Stimulated activated CD8-positive, alpha-beta memory T cell treated with anti-CD3 and anti-CD28 coated beads, Interleukin-15, amount 100 ng/mL, for 4 hours (primary cell): ENCODE data around the gene TMEM128.
"Not testable (repeated sequence)": the region's sequence is repeated elsewhere in the genome, so short reads cannot be mapped to it uniquely, and the experiment has no call there.

Experiments
- DNase-seq, 2 donors: peaks; one replicate each; pipeline ENCODE4 v3.0.0-alpha.2; 2020; ENCODE audit warnings: low read depth in 2 of 2

Gene TMEM128, protein sequence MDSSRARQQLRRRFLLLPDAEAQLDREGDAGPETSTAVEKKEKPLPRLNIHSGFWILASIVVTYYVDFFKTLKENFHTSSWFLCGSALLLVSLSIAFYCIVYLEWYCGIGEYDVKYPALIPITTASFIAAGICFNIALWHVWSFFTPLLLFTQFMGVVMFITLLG

DNA sequence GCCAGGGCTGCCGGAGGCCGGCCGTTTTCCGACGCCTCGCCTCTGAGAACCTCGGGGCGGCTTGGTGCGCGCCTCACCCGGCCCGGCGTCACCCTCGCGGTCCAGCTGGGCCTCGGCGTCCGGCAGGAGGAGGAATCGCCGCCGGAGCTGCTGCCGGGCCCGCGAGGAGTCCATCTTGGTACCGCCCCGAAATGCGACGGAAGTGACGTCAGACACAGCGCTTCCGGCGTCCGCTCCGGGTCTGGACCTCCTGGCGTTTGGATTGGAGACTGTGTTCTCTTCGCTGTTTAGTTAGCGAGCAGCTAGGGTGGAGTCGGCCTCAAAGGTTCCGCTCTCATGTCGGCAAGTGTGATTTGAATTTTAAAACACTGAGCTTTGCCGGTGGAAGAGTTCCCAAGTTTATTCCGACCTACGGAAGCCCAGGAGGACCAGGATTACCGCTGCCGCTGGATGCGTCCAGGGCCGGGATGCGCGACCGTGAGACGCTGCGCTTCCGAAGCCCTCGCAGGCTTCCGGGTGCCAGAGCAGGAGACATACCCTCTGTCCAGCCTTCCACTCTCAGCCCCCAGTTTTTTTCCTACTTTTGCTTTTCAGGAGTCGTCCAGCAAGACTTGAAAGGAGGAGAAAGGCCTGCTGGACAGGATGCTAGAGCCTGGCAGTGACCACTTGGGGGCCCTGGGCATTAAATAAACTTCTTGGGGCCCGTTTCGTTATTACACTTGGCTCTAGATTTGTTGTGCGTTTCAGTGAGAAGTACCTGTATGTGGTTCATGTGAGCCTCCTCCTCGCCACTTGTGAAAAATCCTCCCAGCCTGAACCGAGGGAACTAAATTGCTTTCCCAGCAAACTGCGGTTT lies at the start of gene TMEM128:
TMEM128 (minus strand) TSS at position 195 of the 856 bp plus-strand sequence; CDS start at position 174, 21 bp downstream.
- peak; percentile 79 to 82 for DNase-seq

DNA sequence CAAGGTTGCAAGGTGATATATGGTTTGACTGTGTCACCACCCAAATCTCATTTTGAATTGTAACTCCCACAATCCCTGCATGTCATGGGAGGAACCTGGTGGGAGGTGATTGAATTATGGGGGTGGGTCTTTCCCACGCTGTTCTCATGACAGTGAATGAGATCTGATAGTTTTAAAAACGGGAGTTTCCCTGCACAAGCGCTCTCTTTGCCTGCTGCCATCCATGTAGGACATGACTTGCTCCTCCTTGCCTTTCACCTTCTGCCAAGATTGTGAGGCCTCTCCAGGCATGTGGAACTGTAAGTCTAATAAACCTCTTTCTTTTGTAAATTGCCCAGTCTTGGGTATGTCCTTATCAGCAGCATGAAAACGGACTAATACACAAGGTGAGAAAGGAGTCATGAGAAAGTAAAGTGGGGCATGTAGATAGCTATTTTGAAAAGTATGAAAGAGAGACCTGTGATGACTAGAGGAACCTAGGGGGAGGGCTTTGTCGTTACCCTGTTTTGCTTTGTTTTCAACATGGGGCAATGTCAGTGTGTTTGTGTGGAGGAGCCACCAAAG lies 48.3 kb upstream of the TMEM128 start:
- no peak for DNase-seq

DNA sequence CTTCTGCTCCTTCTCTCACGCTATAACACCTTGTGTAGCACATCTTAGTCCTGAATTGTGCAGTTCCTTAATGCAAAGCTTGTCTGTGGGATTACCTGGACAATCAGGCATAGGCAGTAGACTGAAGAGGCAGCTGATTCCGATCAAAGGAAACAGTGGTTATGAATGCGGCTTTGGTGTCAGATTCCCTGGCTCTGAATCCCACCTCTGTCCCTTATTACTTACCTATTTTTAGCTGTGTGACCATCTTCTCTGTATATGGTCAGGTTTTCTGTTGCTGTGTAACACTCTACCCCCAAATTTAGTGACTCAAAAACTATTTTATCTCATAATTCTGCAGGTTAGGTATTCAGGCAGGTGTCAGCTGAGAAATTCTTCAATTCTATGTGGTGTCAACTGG lies 45.3 kb upstream of the TMEM128 start:
- DNase-seq, result no peak

DNA sequence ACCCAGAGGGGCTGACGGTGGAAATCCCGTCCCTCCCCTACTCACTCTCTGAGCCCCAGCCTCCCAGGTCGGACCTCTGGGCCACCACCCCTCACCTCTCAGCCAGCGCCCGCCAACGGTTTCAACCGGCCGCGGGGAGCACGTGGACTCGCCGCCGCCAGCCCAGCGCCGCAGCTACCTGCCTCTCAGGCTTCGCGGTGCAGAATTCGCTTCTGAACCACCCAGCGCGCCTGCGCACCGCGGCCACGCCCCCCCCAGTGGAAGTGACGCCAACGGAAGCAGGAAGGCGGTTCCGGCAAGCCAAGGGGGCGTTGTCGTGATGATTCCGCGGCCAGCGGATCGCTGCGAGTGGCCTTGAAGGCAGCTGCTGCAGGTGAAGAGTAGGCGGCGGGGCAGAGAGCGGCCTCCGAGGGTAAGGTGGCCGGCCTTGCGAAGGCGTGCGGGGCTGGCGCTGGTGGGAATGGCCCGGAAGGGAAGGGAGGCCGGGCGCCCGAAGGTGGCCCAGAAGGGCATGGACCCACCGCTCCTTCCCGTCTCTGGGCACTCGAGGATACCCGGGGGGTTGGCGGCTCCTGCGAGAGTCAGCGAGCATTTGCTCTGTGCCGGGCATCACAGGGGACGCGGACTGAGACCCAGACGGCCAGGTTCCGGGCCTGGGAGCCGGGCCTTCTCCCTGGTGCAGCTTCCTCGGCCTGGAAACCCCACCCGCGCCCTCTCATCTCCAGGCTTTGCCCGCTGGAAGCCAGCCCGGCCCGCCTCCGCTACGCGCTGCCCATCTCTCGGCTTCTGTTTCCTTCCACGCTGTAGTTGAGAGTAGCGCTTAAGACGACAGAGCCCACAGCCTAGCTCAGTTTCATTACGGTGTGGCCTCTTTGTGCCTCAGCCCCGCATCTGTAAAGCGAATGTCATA lies 42.2 kb upstream of the TMEM128 start, which contains the start of the genes LYAR and ZBTB49:
LYAR (minus strand) TSS at position 214 of the 910 bp plus-strand sequence. CDS start 6,412 bp downstream, outside the sequence.
ZBTB49 (plus strand) TSS at position 311 of the 910 bp plus-strand sequence. CDS start 9,695 bp downstream, outside the sequence.
- DNase-seq, result peak; percentile 91 to 93

DNA sequence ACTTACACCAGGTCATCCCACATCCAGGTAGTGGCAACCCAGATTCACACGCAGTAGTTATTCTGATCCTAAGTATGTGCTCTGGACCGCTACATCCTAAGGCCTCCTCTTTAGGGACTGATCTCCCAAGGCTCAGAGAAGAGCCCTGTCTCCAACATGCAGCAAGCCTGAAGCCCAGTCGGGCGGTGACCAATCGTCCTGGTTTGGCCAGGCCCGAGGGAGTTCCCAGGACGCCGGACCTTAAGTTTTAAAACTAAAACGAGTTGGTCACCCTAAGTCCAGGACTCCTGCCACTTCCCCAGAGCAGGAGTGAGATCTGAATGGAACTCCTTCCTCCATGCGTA lies 41.5 kb upstream of the TMEM128 start:
- no peak for DNase-seq

DNA sequence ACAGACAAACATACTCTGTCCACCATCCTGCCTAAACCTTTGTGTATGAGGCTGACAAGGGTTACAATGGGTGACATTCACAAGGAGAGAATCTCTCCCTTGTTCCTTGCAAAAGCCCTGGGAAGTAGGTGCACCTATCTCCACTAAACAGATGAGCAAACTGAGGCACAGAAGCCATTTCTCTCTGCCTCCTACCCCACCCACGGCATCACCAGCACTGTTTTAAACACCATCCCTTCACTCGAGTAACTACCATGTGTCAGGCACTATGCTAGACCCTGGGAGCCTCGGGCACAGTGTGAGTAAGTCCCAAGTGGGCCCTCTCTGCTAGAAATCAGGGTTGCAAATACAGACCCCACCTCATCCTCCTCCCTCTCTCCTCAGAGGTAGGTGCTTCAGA lies 41.0 kb upstream of the TMEM128 start:
- DNase-seq, result no peak

DNA sequence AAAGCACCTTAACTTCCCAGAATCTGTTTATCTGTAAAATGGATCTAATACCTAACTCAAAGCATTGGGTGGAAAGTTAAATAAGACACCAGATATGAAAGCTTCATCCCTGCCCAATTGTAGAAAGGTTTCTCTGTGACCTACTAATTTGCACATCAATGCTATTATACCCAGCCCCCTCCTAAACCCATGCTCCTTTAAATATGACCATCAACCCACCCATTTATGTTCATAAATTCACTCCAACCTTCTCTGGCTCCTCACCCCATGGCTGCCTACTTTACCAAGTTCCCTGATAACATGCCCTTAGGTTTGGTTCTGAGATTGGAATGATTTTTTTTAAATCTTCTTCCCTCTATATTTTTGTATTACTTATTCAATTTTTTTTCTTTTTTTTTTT lies 40.1 kb upstream of the TMEM128 start:
- DNase-seq, result no peak

DNA sequence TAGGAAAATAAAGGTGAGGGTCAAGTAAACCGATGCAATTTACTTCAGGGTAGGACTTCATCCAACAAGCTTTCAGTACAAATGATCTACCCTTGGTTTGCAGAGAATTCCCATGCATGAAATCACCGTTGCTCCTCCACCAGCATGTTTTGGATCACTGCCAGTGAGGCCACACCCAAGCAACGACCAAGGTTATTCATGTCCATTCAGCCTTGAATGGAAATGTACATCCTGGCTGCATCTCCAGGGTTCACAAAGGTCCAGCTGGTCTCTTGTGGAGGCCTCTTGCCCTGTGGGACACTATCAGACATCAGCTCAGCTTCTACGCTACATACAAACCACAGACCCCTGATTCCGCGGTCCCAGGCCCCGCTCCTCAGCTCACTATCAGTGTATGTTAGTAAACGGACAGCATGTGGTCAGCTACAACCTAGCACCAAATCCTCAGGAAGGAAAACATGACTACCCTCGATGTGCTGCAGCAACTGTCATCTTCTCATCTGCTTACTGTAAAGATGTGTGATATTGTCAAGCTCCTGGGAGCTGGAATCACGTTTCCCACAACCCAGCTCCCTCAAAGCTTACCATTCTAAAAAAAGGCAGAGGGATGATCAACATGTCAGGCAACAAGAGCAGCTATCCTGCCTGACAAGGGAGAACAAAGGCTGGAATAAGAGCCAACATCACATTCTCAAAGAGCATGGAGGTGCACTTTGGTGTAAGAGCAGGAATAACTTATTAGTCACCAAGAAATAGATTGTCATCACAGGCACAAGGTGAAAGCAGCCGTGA lies 37.0 kb upstream of the TMEM128 start:
- no peak for DNase-seq

DNA sequence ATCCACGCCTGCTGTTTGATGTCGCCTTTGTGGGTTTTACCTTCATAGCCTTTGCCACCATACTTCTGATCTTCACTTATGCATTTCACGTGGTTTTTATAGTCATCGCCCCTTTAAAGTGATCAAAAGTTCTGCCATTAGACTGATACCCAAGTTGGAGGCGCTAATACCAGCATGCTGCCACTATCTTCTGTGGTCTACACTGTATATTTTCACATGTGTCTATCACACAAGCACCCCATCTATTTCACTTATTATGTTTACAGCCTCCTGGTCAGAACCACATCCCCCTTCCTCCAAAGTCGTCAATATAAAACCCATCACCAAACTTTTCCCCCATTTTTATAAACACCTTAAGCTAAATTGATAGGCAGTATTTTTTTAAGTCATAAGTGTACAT lies 33.8 kb upstream of the TMEM128 start:
- DNase-seq, result no peak

DNA sequence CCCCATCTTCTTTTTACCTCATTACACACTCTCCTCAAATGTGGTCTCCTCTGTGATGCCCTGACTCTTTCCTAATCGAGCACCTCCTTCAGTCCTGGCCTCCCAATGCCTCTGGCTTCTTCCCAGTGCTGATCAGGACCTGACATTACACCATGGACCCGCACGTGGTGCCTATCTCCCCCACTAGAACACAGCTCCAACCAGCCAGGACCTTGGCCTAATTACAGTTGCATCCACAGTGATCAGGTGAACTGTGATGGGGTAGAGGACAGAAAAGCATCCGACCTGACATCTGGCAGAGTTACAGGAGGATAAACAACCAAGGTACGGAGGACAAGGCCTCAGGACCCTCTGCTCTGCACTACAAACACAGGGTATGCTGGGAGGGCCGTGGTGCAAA lies 29.5 kb upstream of the TMEM128 start:
- DNase-seq, result no peak

DNA sequence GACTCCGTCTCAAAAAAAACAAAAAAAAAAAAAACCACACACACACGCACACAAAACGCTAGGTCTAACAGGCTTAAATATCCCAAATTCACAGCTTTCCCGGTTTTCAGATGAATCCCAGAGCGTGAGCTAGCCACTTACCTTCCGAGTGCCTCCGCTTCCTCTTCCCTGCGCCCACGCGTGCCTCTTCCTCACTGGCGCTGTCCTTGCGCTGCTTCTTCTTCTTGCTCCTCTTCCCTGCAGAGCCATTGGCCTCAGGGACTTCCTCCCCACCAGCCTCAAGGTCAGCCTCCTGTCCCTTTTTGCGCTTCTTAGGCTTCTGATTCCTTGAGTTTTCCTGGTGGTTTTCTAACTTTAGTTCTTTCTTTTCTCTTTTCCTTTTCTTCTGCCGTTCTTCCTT lies 26.2 kb upstream of the TMEM128 start:
- no peak for DNase-seq

DNA sequence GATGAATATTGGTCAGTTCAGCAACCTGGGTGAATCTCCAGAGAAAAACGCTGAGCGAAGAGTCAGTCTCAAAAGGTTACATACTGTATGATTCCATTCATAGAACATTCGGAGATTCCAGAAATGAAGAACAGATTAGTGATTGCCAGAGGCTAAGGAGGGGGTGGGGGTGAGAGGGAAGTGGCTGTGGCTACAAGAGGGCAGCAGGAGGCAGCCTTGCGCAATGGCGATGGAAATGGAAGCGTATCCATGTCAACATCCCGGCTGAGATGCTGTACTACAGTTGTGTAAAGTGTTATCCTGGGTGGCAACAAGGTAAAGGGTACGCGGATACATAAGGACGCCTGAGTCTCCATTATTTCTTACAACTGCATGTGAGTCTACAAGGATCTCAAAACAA lies 23.9 kb upstream of the TMEM128 start:
- no peak for DNase-seq

DNA sequence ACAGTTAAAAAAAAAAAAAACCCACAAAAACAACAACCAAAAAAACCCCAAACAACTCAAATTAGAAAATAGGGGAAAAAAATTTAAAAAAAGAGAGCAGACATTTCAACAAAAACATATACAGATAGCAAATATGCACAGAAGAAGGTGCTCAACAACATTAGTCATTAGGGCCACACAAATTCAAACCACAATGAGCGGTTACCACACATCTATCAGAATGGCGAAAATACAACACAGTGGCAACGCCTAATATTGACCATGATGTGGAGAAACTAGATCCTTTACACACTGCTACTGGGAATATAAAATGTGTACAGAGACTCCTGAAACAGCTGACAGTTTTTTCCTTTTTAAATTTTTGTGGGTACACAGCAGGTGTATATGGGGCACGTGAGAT lies 22.5 kb upstream of the TMEM128 start:
- no peak for DNase-seq

DNA sequence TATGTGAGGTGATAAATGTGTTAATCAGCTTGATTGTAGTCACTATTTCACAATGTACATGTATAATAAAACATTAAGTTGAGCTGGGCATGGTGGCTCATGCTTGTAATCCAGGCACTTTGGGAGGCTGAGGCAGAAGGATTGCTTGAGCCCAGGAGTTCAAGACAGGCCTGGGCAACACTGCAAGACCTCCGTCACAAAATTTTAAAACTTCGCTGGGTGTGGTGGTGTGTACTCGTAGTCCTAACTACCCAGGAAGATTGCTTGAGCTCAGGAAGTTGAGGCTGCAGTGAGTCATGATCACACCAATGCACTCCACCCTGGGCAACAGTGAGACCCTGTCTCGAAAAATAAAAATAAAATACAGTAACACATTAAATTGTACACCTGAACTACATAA lies 21.8 kb upstream of the TMEM128 start:
- DNase-seq, result no peak

DNA sequence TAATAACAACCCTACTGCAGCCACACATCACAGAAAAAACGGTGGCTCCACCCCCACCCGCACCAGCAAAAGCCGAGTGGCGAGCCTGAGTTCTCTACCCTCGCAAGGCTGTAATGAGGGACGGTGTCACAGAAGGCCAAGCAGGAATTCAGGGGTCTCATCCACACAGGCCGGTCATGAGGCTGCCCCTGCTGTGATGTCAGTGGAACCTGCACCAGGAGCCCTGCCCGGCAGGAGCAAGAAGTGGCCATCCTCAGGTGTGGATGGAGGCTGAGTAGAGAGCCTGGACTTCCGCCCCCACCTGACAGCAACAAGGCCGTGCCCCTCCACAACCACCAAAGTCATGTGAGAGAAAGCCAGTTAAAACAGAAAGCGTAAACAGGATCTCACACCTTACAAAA lies 21.3 kb upstream of the TMEM128 start:
- DNase-seq, result no peak

DNA sequence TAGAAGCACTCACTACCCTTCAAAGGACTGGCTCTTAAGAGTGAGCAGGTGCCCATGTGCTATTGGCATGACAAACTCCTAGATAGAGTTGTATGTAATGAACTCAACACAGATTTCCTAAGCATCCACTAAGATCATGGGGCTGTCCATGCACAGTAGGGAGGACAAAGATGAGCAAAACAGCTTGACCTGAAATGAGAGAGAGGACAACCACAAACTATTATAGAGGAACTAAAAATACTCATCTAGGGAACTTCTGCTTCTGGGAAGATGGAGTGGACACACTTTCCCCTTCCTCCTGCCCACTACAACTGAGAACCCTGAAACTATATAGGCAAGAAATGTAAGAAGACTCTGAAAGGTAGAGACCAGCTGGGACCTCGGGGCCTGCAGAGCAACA lies 20.8 kb upstream of the TMEM128 start:
- DNase-seq, result no peak

DNA sequence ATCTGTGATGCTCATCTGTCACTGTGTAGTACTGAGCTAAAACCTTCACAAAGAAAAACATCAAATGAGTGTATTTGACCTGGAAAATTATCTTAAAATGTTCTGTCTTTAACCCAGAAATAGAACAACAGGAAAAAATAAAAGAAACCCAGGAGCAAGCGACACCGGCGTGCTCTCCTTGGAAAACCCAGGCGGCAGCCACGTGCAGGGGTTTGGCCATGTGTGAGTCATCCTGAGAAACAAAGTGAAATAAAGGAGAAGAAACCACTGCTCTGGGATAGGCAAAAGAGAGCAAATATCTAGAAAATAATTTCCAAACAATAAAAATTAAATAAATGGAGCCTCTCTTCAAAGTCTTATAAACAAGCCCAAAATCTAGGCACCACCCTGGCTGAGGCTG lies 20.0 kb upstream of the TMEM128 start:
- DNase-seq, result no peak

DNA sequence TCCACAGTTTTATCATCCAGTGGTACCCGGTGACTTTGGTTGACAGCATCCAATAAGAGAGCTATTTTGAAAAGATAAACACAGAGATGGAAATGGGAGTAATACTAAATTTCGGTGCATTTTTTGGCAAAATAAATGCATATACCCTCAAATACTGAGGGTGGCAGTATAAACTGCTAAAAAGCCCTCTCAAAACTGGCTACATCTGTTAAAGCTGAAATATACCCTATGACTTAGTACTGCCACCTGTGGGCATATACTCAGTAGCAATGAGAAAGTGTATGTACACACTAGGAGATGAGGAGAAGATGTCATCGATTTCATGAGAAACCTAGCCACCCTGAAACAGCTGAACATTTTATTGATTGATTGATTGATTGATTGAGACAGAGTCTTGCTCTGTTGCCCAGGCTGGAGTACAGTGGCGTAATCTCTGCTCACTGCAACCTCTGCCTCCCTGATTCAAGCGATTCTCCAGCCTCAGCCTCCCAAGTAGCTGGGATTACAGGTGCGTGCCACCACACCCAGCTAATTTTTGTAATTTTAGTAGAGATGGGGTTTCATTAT lies 12.2 kb upstream of the TMEM128 start:
- DNase-seq, result no peak

DNA sequence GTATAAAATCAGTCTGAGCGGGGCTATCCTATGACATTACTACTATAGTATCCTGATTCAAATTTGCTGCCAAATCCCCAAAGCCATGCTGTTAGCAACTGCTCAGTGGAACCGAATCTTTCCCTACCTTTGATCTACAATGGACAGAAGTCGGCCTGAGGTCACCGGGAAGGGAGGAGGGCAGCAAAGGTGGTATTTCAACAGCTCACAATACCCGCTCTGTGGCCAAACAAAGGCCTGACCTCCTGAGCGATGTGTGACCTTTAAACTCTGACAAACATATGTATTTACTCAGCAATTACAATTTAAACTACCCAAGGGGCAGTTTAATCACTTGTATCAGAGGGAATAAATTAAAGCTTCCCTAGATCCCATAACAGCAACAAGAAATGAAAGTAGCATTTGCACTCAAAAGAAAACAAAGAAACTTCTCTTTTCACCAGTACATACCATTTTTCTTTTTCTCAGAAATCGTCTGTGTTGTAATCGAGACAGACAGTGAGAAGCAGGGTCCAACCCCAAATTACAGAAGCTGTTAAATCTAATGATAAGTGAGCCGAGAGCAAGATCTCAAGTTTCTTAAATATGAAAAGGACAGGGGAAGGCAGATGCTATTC lies 11.6 kb upstream of the TMEM128 start:
- DNase-seq, result no peak

DNA sequence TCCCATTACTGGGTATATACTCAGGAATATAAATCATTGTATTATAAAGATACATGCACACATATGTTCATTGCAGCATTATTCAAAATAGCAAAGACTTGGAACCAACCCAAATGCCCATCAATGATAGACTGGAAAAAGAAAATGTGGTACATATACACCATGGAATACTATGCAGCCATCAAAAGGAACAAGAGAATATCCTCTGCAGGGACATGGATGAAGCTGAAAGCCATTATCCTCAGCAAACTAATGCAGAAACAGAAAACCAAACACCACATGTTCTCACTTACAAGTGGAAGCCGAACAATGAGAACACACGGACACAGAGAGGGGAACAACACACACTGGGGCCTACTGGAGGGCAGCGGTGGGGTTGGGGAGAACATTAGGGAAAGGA lies 9.7 kb upstream of the TMEM128 start:
- not testable (repeated sequence) for DNase-seq
